Heart left ventricle (tissue), 13 donors: ENCODE measurements around the gene RPP21.

ENCODE experiments used
- POLR2A ChIP-seq, 2 donors: fragments of 450-650 bp; IDR thresholded peaks; one replicate each; pipeline ENCODE4 v1.6.1; 2017; ENCODE audit warnings: antibody characterized with exemption in 2 of 2, mild to moderate bottlenecking in 2 of 2, moderate library complexity in 2 of 2
- TF ChIP-seq, protein P1 (sequence below), 12 donors: fragments of 200-600 bp; sonication (generic) in 4 of 12; IDR thresholded peaks; one replicate each; pipeline versions ENCODE4 v1.5.0 to v1.8.0; 2018 to 2022; ENCODE audit warnings: antibody characterized with exemption in 12 of 12, mild to moderate bottlenecking in 5 of 12
- donor health status: ischemic (EF 13 %, LVEDD 7.1; RV severe dilation, severe dysfunction).
- donor health status: DM: no; HTN: yes; CAD: no.
- donor health status: DM: no; HTN: no; CAD: no.
- donor health status: ischemic (EF 25% LVEDD 6.9; RV normal size, moderate dysfunction).
- donor health status: ischemic (EF 25% LVEDD 5.7; RV mildly dilated, moderate dysfunction).
- donor health status: ischemic (EF 35%, LVEDD 5.7; RV mildly dilated, moderate dysfunction).
- donor health status: nonischemic (EF 11% LVEDD 7.7; RV severe dilation, severe dysfunction).
- donor health status: DM: yes; HTN: yes; CAD: no.
- donor health status: PGD.
- donor health status: ischemic (EF 29% LVEDD 5.4; RV normal size, mild dysfunction).
- donor health status: nonischemic (EF 23%, LVEDD 6.1; RV moderate dilation, normal function).

DNA sequence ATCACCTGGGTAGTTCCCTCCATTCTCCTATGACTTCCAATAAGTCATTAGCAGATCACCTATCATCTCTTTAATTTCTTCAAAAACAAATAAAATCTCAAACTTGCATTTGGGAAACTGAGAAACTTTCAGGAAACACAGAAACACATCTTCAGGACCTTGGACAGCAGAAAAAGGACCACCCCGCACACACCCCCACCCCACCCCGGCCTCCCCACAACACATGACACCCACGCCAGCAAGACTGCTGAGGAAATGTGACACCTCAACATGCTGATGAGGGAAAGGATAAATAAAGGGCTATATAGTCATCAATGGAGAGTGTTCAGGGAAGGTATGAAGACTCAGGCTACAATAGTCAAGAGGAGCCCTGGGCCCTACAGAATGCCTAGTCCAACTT lies 33.9 kb upstream of the RPP21 start:
- TF ChIP-seq, protein P1, sequence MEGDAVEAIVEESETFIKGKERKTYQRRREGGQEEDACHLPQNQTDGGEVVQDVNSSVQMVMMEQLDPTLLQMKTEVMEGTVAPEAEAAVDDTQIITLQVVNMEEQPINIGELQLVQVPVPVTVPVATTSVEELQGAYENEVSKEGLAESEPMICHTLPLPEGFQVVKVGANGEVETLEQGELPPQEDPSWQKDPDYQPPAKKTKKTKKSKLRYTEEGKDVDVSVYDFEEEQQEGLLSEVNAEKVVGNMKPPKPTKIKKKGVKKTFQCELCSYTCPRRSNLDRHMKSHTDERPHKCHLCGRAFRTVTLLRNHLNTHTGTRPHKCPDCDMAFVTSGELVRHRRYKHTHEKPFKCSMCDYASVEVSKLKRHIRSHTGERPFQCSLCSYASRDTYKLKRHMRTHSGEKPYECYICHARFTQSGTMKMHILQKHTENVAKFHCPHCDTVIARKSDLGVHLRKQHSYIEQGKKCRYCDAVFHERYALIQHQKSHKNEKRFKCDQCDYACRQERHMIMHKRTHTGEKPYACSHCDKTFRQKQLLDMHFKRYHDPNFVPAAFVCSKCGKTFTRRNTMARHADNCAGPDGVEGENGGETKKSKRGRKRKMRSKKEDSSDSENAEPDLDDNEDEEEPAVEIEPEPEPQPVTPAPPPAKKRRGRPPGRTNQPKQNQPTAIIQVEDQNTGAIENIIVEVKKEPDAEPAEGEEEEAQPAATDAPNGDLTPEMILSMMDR (IDR thresholded peaks at IDR 0.05), result no peak
- no peak for TF ChIP-seq POLR2A (IDR thresholded peaks at IDR 0.05)
